WERI-Rb-1 (cell line): ENCODE measurements around the gene CTTNBP2.

Experiments used
- DNase-seq: peaks from one replicate; pipeline ENCODE4 v3.0.0-alpha.2; 2020
- H3K27ac ChIP-seq: fragments of 250-450 bp; sonication (Bioruptor Pico); 2 replicates; pipeline ENCODE4 v1.5.1; 2020; ENCODE audit warnings: mild to moderate bottlenecking, moderate library complexity
- H3K27me3 ChIP-seq: fragments of 250-450 bp; sonication (Bioruptor Pico); 2 replicates; pipeline ENCODE4 v1.5.1; 2021; ENCODE audit warnings: mild to moderate bottlenecking, low read depth, moderate library complexity; ENCODE audit not compliant: insufficient read depth, severe bottlenecking
- H3K36me3 ChIP-seq: fragments of 250-450 bp; sonication (Bioruptor Pico); 2 replicates; pipeline ENCODE4 v1.5.1; 2020; ENCODE audit warnings: mild to moderate bottlenecking, moderate library complexity
- H3K4me3 ChIP-seq: 2 replicates; pipeline ENCODE4 v1.5.1; 2011; ENCODE audit warnings: low read depth, mild to moderate bottlenecking, control low read depth, low read length
- H3K9me3 ChIP-seq: fragments of 250-450 bp; sonication (Bioruptor Pico); 2 replicates; pipeline ENCODE4 v1.5.1; 2021; ENCODE audit warnings: mild to moderate bottlenecking, moderate library complexity; ENCODE audit not compliant: severe bottlenecking
- TF ChIP-seq, protein P1 (sequence below): IDR thresholded peaks from 2 replicates; pipeline ENCODE4 v1.5.1; 2011; ENCODE audit warnings: low read depth, mild to moderate bottlenecking, control low read depth, inconsistent platforms, low read length

The CTTNBP2 gene

GRCh38 chr7:117772421-117772820, 100.8 kb downstream of the CTTNBP2 start:
- no peak overlapping the region for H3K4me3 ChIP-seq
- TF ChIP-seq, protein P1, sequence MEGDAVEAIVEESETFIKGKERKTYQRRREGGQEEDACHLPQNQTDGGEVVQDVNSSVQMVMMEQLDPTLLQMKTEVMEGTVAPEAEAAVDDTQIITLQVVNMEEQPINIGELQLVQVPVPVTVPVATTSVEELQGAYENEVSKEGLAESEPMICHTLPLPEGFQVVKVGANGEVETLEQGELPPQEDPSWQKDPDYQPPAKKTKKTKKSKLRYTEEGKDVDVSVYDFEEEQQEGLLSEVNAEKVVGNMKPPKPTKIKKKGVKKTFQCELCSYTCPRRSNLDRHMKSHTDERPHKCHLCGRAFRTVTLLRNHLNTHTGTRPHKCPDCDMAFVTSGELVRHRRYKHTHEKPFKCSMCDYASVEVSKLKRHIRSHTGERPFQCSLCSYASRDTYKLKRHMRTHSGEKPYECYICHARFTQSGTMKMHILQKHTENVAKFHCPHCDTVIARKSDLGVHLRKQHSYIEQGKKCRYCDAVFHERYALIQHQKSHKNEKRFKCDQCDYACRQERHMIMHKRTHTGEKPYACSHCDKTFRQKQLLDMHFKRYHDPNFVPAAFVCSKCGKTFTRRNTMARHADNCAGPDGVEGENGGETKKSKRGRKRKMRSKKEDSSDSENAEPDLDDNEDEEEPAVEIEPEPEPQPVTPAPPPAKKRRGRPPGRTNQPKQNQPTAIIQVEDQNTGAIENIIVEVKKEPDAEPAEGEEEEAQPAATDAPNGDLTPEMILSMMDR = no peak
- no peak for DNase-seq

GRCh38 chr7:117771756-117772155, 101.5 kb downstream of the CTTNBP2 start:
- Histone ChIP-seq H3K27me3 (peaks cover 42% of the 10 kb centered on the region), H3K27ac (no peak overlapping the region), H3K4me3 (no peak overlapping the region), H3K9me3 (no peaks in the 10 kb centered on the region), H3K36me3 (no peaks in the 10 kb centered on the region)
- no peak for DNase-seq
- TF ChIP-seq, protein P1 = no peak

More at GRCh38 chr7:117772421-117772820, 100.8 kb downstream of the CTTNBP2 start:
- Histone ChIP-seq H3K36me3 (no peaks in the 10 kb centered on the region), H3K9me3 (no peaks in the 10 kb centered on the region), H3K27me3 (peaks cover 42% of the 10 kb centered on the region), H3K27ac (no peak overlapping the region)

DNA sequence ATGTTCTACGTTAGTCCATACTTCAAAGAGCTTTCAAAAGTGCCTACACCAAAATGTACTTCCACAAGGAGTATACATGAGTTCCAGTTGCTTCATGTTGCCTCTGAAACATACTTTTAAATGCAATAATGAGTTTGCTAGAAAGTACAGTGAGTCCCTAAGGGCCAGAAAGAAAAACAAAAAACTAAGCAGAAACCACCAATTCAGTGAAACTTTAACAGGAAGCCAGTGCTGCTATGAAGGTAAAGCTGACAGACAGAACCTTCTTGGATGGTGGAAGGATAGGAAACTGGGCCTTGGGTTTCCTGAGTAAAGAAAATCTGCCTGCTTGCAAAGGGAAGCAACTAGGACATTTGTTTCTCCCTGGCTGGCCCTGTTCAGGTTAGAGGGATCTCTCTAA, 104.2 kb downstream of the CTTNBP2 start:
- no peak for DNase-seq
- no peak overlapping the region for H3K4me3 ChIP-seq
- H3K27me3 ChIP-seq = peaks cover 41% of the 10 kb centered on the region
- TF ChIP-seq, protein P1 = no peak
- H3K36me3 ChIP-seq = no peaks in the 10 kb centered on the region
- no peaks in the 10 kb centered on the region for H3K9me3 ChIP-seq
- no peak overlapping the region for H3K27ac ChIP-seq

GRCh38 chr7:117767951-117768350, 105.3 kb downstream of the CTTNBP2 start:
- no peak for DNase-seq
- no peak overlapping the region for H3K4me3 ChIP-seq
- no peaks in the 10 kb centered on the region for H3K36me3 ChIP-seq
- H3K27me3 ChIP-seq = peaks cover 39% of the 10 kb centered on the region
- H3K27ac ChIP-seq = no peak overlapping the region
- TF ChIP-seq, protein P1 = no peak
- no peaks in the 10 kb centered on the region for H3K9me3 ChIP-seq

DNA sequence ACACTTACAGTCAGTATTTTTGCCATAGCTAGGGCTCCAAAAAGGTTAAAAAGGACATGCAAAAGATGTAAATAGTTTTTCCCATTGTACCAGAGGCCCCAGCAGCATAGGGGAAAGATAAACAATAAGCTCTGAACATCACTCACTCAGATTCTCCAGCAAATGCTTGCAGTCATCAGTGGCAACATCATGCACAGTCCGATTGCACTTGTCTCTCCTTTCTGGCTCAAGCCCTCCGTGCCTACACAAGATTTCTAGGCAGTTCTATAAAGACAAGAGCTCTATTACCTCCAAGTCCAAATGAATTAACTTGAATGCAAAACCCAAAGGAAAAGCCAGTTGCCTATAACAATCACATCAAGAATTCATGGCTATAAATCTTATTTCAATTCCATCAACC, 106.3 kb downstream of the CTTNBP2 start:
- no peaks in the 10 kb centered on the region for H3K9me3 ChIP-seq
- no peak overlapping the region for H3K27ac ChIP-seq
- H3K36me3 ChIP-seq = no peaks in the 10 kb centered on the region
- DNase-seq = no peak
- TF ChIP-seq, protein P1 = no peak
- peaks cover 46% of the 10 kb centered on the region for H3K27me3 ChIP-seq
- no peak overlapping the region for H3K4me3 ChIP-seq

DNA sequence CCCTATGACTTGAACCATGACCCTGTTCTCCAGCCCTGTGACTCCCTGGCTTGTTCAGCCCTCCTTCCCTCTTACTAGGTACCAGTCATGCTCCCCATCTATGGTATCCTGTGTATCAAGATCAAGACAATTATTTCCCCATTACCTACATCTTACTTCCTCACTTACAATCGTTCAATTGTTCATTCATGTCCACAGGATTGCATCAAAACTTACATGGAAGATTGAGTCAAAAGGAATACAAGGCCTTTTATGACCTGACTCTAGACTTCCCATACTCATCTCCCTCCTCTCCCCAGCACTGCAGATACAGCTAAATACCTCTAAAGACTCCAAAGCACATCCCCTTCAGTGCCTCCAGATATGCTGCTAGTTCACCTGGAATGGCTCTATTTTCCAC, 109.2 kb downstream of the CTTNBP2 start:
- TF ChIP-seq, protein P1 = no peak
- Histone ChIP-seq H3K36me3 (no peaks in the 10 kb centered on the region), H3K9me3 (no peaks in the 10 kb centered on the region), H3K4me3 (no peak overlapping the region), H3K27ac (no peak overlapping the region), H3K27me3 (peaks cover 52% of the 10 kb centered on the region)
- no peak for DNase-seq
